Stomach (tissue), 4 donors: Measurements from ENCODE around the gene TEAD1.

Experiments
- CTCF ChIP-seq, 7 experiments: fragments of 450-650 bp in 4 of 7; fragments of 200-600 bp in 3 of 7; sonication (generic) in 3 of 7; IDR thresholded peaks; one replicate each; pipeline ENCODE4 v1.5.1; 2016 to 2019; ENCODE audit warnings: antibody characterized with exemption in 7 of 7, control low read depth in 2 of 7, mild to moderate bottlenecking in 1 of 7
- EP300 ChIP-seq: sonication (generic); formaldehyde crosslinking; IDR thresholded peaks from one replicate; pipeline ENCODE4 v1.6.1; 2017; ENCODE audit warnings: antibody characterized with exemption
- POLR2A ChIP-seq, 4 donors: fragments of 450-650 bp; IDR thresholded peaks; one replicate each; pipeline ENCODE4 v1.6.1; 2016; ENCODE audit warnings: antibody characterized with exemption in 4 of 4, control low read depth in 2 of 4, mild to moderate bottlenecking in 1 of 4, moderate library complexity in 1 of 4
- POLR2AphosphoS5 ChIP-seq, 3 donors: sonication (generic); formaldehyde crosslinking; IDR thresholded peaks; one replicate each; pipeline ENCODE4 v1.6.1; 2016; ENCODE audit warnings: antibody characterized with exemption in 3 of 3

DNA sequence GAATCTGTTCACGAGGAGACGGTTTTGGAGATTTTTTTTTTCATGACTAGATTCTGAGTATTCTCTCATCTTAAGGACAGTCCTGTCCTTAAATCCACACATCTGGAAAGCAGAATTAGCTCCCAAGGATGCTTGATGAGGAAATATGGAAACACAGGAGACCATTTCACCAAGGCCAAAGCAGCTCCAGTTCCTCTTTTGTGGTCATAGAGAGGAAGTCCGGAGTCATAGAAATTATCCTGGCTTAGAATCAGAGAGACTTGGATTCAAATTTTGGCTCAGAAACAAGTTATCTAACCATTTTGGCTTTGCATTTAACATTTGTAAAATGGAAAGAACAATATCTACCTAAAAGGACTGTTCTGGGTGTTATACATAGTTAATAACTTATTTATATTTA, 7.3 kb upstream of the TEAD1 start:
- TF ChIP-seq CTCF (IDR thresholded peaks at IDR 0.05) (no peak), POLR2A (IDR thresholded peaks at IDR 0.05) (no peak), POLR2AphosphoS5 (IDR thresholded peaks at IDR 0.05) (no peak), EP300 (no peak)
